H1 (cell line): ENCODE measurements around the gene CATSPERD. TPM values are rescaled to one million over a fixed set of nuclear protein-coding genes. Genes with fewer than 3 reads are reported as not detected.

Source experiments
- CTCF ChIA-PET: fragments of 300-600 bp; sonication (Branson Sonifier 250); formaldehyde crosslinking; loops from one replicate; lab custom pipeline; 2021; ENCODE audit not compliant: partially characterized antibody; lab: Charles Lee
- POLR2A ChIA-PET: fragments of 300-600 bp; sonication (Branson Sonifier 250); formaldehyde crosslinking; loops from one replicate; lab custom pipeline; 2021; ENCODE audit warnings: inconsistent platforms; ENCODE audit not compliant: partially characterized antibody; lab: Charles Lee
- DNase-seq, 2 experiments: peaks; one replicate each; pipeline versions ENCODE4 v3.0.0 to v3.0.0-alpha.2; 2010 to 2022; ENCODE audit warnings: low spot score in 2 of 2, low read depth in 1 of 2, mixed read lengths in 1 of 2
- FAIRE-seq: peaks from 2 replicates; lab custom pipeline; 2011; peaks lifted over from hg19 to GRCh38; lab: Jason Lieb, UNC
- H2AFZ ChIP-seq: 2 replicates; pipeline ENCODE4 v1.8.1; 2012; ENCODE audit warnings: low read length, inconsistent platforms
- H2AK5ac ChIP-seq: 2 replicates; pipeline ENCODE4 v1.6.1; 2013; ENCODE audit warnings: low read depth, low read length
- H2BK120ac ChIP-seq: replicated peaks from 2 replicates; pipeline ENCODE3; 2013; ENCODE audit warnings: low read depth, low read length, inconsistent platforms
- H2BK12ac ChIP-seq: 2 replicates; pipeline ENCODE4 v1.6.1; 2013; ENCODE audit warnings: low read depth, low read length
- H2BK15ac ChIP-seq: 2 replicates; pipeline ENCODE4 v1.6.1; 2013; ENCODE audit warnings: low read length
- H2BK20ac ChIP-seq: 2 replicates; pipeline ENCODE4 v1.6.1; 2013; ENCODE audit warnings: low read length
- H2BK5ac ChIP-seq: 2 replicates; pipeline ENCODE4 v1.6.1; 2013; ENCODE audit warnings: low read depth, low read length
- H3K14ac ChIP-seq: 2 replicates; pipeline ENCODE4 v1.6.1; 2013; ENCODE audit warnings: inconsistent platforms; ENCODE audit not compliant: insufficient read length
- H3K18ac ChIP-seq: 2 replicates; pipeline ENCODE4 v1.6.1; 2013; ENCODE audit warnings: low read length; ENCODE audit errors: extremely low read depth
- H3K23ac ChIP-seq: 2 replicates; pipeline ENCODE4 v1.6.1; 2013; ENCODE audit warnings: inconsistent platforms; ENCODE audit not compliant: insufficient read length
- H3K23me2 ChIP-seq: 2 replicates; pipeline ENCODE4 v1.6.1; 2013; ENCODE audit warnings: low read depth, low read length
- H3K27ac ChIP-seq: 2 replicates; pipeline ENCODE4 v1.6.1; 2011; ENCODE audit warnings: low read depth, low read length, inconsistent platforms
- H3K27me3 ChIP-seq, 4 experiments: replicated peaks in 1 of 4; 1 replicate in 1 of 4; 2 replicates in 3 of 4; pipeline versions ENCODE4 v1.6.1 to v1.8.1; 2011 to 2013; ENCODE audit warnings: low read length in 3 of 4, mild to moderate bottlenecking in 3 of 4, inconsistent platforms in 2 of 4, mixed read lengths in 2 of 4, moderate library complexity in 1 of 4; ENCODE audit not compliant: control insufficient read depth in 3 of 4, insufficient read depth in 3 of 4; ENCODE audit errors: extremely low read depth in 1 of 4
- H3K36me3 ChIP-seq, 4 experiments: 2 replicates each; pipeline versions ENCODE4 v1.6.1 to v1.8.1; 2011 to 2013; ENCODE audit warnings: mild to moderate bottlenecking in 4 of 4, low read length in 3 of 4, moderate library complexity in 2 of 4, control low read depth in 1 of 4, inconsistent platforms in 1 of 4; ENCODE audit not compliant: insufficient read depth in 4 of 4, control insufficient read depth in 2 of 4
- H3K4ac ChIP-seq: replicated peaks from 2 replicates; pipeline ENCODE3; 2013; ENCODE audit warnings: low read length, low read depth, mixed read lengths, inconsistent platforms; ENCODE audit not compliant: insufficient read length
- H3K4me1 ChIP-seq, 4 experiments: replicated peaks in 1 of 4; 1 replicate in 1 of 4; 2 replicates in 3 of 4; pipeline versions ENCODE4 v1.6.1 to v1.8.1; 2011 to 2013; ENCODE audit warnings: low read length in 3 of 4, inconsistent platforms in 2 of 4, mixed read lengths in 1 of 4; ENCODE audit not compliant: insufficient read depth in 4 of 4, control insufficient read depth in 3 of 4
- H3K4me2 ChIP-seq, 2 experiments: 2 replicates each; pipeline versions ENCODE4 v1.6.1 to v1.8.1; 2011 to 2013; ENCODE audit warnings: low read depth in 2 of 2, low read length in 2 of 2, control low read depth in 1 of 2, inconsistent platforms in 1 of 2, mild to moderate bottlenecking in 1 of 2; ENCODE audit not compliant: insufficient read depth in 1 of 2
- H3K4me3 ChIP-seq, 4 experiments: fragments of 200-600, 300-600 bp in 1 of 4; sonication (generic), shearing (Covaris generic), sonication (Bioruptor Twin) in 1 of 4; 2 replicates each; pipeline versions ENCODE4 v1.5.1 to v1.8.1; 2011 to 2016; ENCODE audit warnings: low read length in 4 of 4, low read depth in 3 of 4, control low read depth in 2 of 4, inconsistent platforms in 2 of 4, mild to moderate bottlenecking in 2 of 4, mixed read lengths in 1 of 4, moderate library complexity in 1 of 4; ENCODE audit not compliant: insufficient read depth in 2 of 4; ENCODE audit errors: extremely low read depth in 1 of 4
- H3K56ac ChIP-seq: replicated peaks from 2 replicates; pipeline ENCODE3; 2013; ENCODE audit warnings: low read depth, mild to moderate bottlenecking, mixed read lengths, low read length, inconsistent platforms; ENCODE audit not compliant: insufficient read length
- H3K79me1 ChIP-seq: 2 replicates; pipeline ENCODE4 v1.6.1; 2013; ENCODE audit warnings: low read depth, low read length, control low read depth
- H3K79me2 ChIP-seq, 2 experiments: 2 replicates each; pipeline versions ENCODE4 v1.6.1 to v1.8.1; 2012 to 2013; ENCODE audit warnings: low read length in 2 of 2, mild to moderate bottlenecking in 2 of 2, inconsistent platforms in 1 of 2; ENCODE audit not compliant: insufficient read depth in 2 of 2, control insufficient read depth in 1 of 2
- H3K9ac ChIP-seq, 4 experiments: replicated peaks in 1 of 4; 1 replicate in 1 of 4; 2 replicates in 3 of 4; pipeline versions ENCODE4 v1.6.1 to v1.8.1; 2011 to 2013; ENCODE audit warnings: low read depth in 3 of 4, low read length in 3 of 4, control low read depth in 2 of 4, mild to moderate bottlenecking in 2 of 4, moderate library complexity in 2 of 4, inconsistent platforms in 1 of 4; ENCODE audit errors: extremely low read depth in 1 of 4
- H3K9me3 ChIP-seq, 2 experiments: 2 replicates each; pipeline versions ENCODE4 v1.6.1 to v1.8.1; 2012 to 2013; ENCODE audit warnings: mild to moderate bottlenecking in 2 of 2, moderate library complexity in 2 of 2, control low read depth in 1 of 2, inconsistent platforms in 1 of 2, low read depth in 1 of 2, low read length in 1 of 2, mixed read lengths in 1 of 2; ENCODE audit not compliant: insufficient read depth in 2 of 2
- H4K20me1 ChIP-seq, 2 experiments: replicated peaks in 1 of 2; 2 replicates each; pipeline versions ENCODE3 to v1.8.1; 2011 to 2013; ENCODE audit warnings: inconsistent platforms in 2 of 2, low read length in 2 of 2, mild to moderate bottlenecking in 1 of 2; ENCODE audit not compliant: insufficient read depth in 2 of 2, control insufficient read depth in 1 of 2
- H4K5ac ChIP-seq: 2 replicates; pipeline ENCODE4 v1.6.1; 2013; ENCODE audit warnings: low read length, low read depth, mixed read lengths, inconsistent platforms; ENCODE audit not compliant: insufficient read length
- H4K8ac ChIP-seq: 2 replicates; pipeline ENCODE4 v1.8.0; 2013; ENCODE audit warnings: mild to moderate bottlenecking, moderate library complexity, low read length, inconsistent platforms; ENCODE audit not compliant: insufficient read depth; ENCODE audit errors: extremely low read depth
- H4K91ac ChIP-seq: replicated peaks from 2 replicates; pipeline ENCODE3; 2013; ENCODE audit warnings: low read length, mixed read lengths, inconsistent platforms; ENCODE audit not compliant: insufficient read length
- CHD2 ChIP-seq: IDR thresholded peaks from 2 replicates; pipeline ENCODE4 v1.6.1; 2012; ENCODE audit warnings: low read length, improper control_type of control experiment
- CTCF ChIP-seq, 3 experiments: IDR thresholded peaks; 1 replicate in 2 of 3; 2 replicates in 1 of 3; pipeline versions ENCODE4 v1.5.1 to v1.6.1; 2011; ENCODE audit warnings: low read length in 3 of 3, mild to moderate bottlenecking in 3 of 3, inconsistent platforms in 2 of 3, low read depth in 1 of 3, moderate library complexity in 1 of 3; ENCODE audit not compliant: insufficient read depth in 1 of 3; ENCODE audit errors: control extremely low read depth in 1 of 3
- KDM4A ChIP-seq: IDR thresholded peaks from one replicate; pipeline ENCODE4 v1.7.1; 2012; ENCODE audit warnings: low read depth, mild to moderate bottlenecking, moderate library complexity, low read length, inconsistent platforms; ENCODE audit not compliant: severe bottlenecking
- POLR2A ChIP-seq, 2 experiments: IDR thresholded peaks; 1 replicate in 1 of 2; 2 replicates in 1 of 2; pipeline ENCODE4 v1.6.1; 2011; ENCODE audit warnings: low read depth in 2 of 2, low read length in 2 of 2, mild to moderate bottlenecking in 2 of 2; ENCODE audit errors: control extremely low read depth in 1 of 2
- POLR2AphosphoS5 ChIP-seq: IDR thresholded peaks from 2 replicates; pipeline ENCODE4 v1.6.1; 2011; ENCODE audit warnings: low read depth, low read length
- SAP30 ChIP-seq: fragments of 300-600 bp; sonication (generic); IDR thresholded peaks from 2 replicates; pipeline ENCODE4 v1.7.1; 2012; ENCODE audit warnings: low read length, moderate library complexity, mild to moderate bottlenecking, inconsistent platforms; ENCODE audit not compliant: insufficient read depth, insufficient replicate concordance
- USF2 ChIP-seq: IDR thresholded peaks from 2 replicates; pipeline ENCODE4 v1.6.1; 2011; ENCODE audit warnings: low read length, improper control_type of control experiment
- WGBS, 2 experiments: shearing (Covaris generic) in 1 of 2; methylation state at CpG; one replicate each; pipeline versions ENCODE4 v1.1.6 to v1.1.7; 2013 to 2015; ENCODE audit warnings: low lambda C conversion rate in 2 of 2, mixed read lengths in 2 of 2, inconsistent platforms in 1 of 2, low coverage in 1 of 2, missing lambda C conversion rate in 1 of 2; ENCODE audit not compliant: insufficient replicate concordance in 2 of 2, insufficient coverage in 1 of 2, insufficient read length in 1 of 2; ENCODE audit errors: extremely low coverage in 1 of 2, missing lambda C conversion rate in 1 of 2; 5-methylcytosine and 5-hydroxymethylcytosine counted together
- polyA plus RNA-seq, 7 experiments: library from polyadenylated mRNA; depleted of rRNA in 3 of 7; stranded (reverse) in 5 of 7; unstranded in 2 of 7; fragments of >200 nt in 5 of 7; fragments of 200-250 nt in 2 of 7; gene quantifications; 1 replicate in 5 of 7; 2 replicates in 1 of 7; 4 replicates in 1 of 7; pipeline versions ENCODE4 v1.2.1 to v1.2.3, GENCODE V29; 2011 to 2013; ENCODE audit warnings: missing spikeins in 2 of 7, mixed read lengths in 2 of 7
- total RNA-seq: library from RNA; stranded (reverse); fragmentation: NEBNext Ultra II Directional; extraction: Animal tissue kit (Norgen Biotek cat#: 25700); gene quantifications from 2 replicates; pipeline ENCODE4 v1.2.1, GENCODE V29; 2021

The CATSPERD gene
- total and polyA plus RNA-seq, 2 of the 8 experiments (the other 6 are each of a cell fraction or from before 2014, with no cell fraction given): 0.12 TPM; not detected in 1

- Histone ChIP-seq H3K4ac (no peak overlapping the region), H3K4me3 (peak overlapping the region; percentile 64 to 99 (median 83)), H3K36me3 (peaks cover 28 to 52% (median 47%) of the 10 kb centered on the region in 4 experiments), H2AFZ (no peak overlapping the region), H3K14ac (no peak overlapping the region), H3K79me2 (peaks cover 10 to 39% of the 10 kb centered on the region in 2 experiments), H3K4me1 (peaks cover 0 to 4% (median 1%) of the 10 kb centered on the region in 4 experiments; a peak in 3 of 7 replicates), H3K79me1 (peaks cover 6% of the 10 kb centered on the region), H2BK12ac (no peak overlapping the region), H3K27ac (peak overlapping the region; percentile 89; the same call in 1 of the 2 replicates), H3K4me2 (peak overlapping the region; percentile 61 to 67), H3K18ac (no peak overlapping the region; the same call in 1 of the 2 replicates), H2AK5ac (no peak overlapping the region), H4K5ac (no peak overlapping the region), H2BK15ac (no peak overlapping the region), H3K9me3 (no peaks in the 10 kb centered on the region), H2BK20ac (no peak overlapping the region), H3K23me2 (peaks cover 5% of the 10 kb centered on the region; the same call in 1 of the 2 replicates), H3K56ac (peak overlapping the region; percentile 81), H4K8ac (peak overlapping the region; percentile 98; the same call in 1 of the 2 replicates), H3K23ac (no peak overlapping the region), H4K20me1 (peaks cover 34 to 40% of the 10 kb centered on the region in 2 experiments), H3K9ac (peak overlapping the region; percentile 83 to 100 (median 96)), H2BK120ac (no peak overlapping the region), H2BK5ac (peak overlapping the region; percentile 97; the same call in 1 of the 2 replicates), H3K27me3 (no peaks in the 10 kb centered on the region), H4K91ac (no peak overlapping the region)
- FAIRE-seq (no peak), DNase-seq (no peak)
- WGBS, 2 experiments: 10% methylated on average over 31 of the region's 54 CpGs; no CpG with 5 or more reads in 1 of the 2 experiments
- ChIA-PET POLR2A (interaction anchor here (0.7 to 15.6 kb wide), 44 partner anchors 8 to 1282 kb away, joined by 3 to 620 read pairs (median 4); partner anchors contain the start of genes CATSPERD, DUS3L, LONP1 and MICOS13), CTCF (interaction anchor here (0.7 to 4.9 kb wide), 7 partner anchors 8 to 105 kb away, joined by 3 to 26 read pairs (median 8); no protein-coding TSS in a partner anchor)
- TF ChIP-seq SAP30 (peak; percentile 2), CHD2 (0 out of 2 replicates have a peak, but pooled peaks have one; percentile 1), CTCF (IDR thresholded peaks at IDR 0.05; ENCODE audit: control extremely low read depth in 1 of 3, insufficient read depth in 1 of 3, low read depth in 1 of 3, low read length in 3 of 3) (no peak), USF2 (no peak), POLR2AphosphoS5 (peak; percentile 47), POLR2A (IDR thresholded peaks at IDR 0.05; ENCODE audit: control extremely low read depth in 1 of 2, low read depth in 2 of 2, low read length in 2 of 2) (peak; percentile 2 to 64), KDM4A (no peak)
Observed at GRCh38 chr19:5690955-5691821, 29.2 kb upstream of the CATSPERD start.
